Activated effector memory CD4-positive, alpha-beta T cell treated with Interleukin-2 at 50 U/mL for 16 hours (primary cell): ENCODE measurements around the gene PID1.

Source experiments
- DNase-seq: peaks from one replicate; pipeline ENCODE4 v3.0.0-alpha.2; 2020

Gene PID1

GRCh38 chr2:229162015-229162414 lies 109.1 kb downstream of the PID1 start:
- no peak for DNase-seq

GRCh38 chr2:229160984-229161383 lies 110.1 kb downstream of the PID1 start:
- DNase-seq, result no peak

GRCh38 chr2:229160180-229160579 lies 110.9 kb downstream of the PID1 start:
- no peak for DNase-seq

GRCh38 chr2:229159405-229159804 lies 111.7 kb downstream of the PID1 start:
- no peak for DNase-seq

- DNase-seq, result no peak
These were observed 116.7 kb downstream of the PID1 start for GRCh38 chr2:229154381-229154780.

- no peak for DNase-seq
These were observed 117.1 kb downstream of the PID1 start for GRCh38 chr2:229153951-229154350.

GRCh38 chr2:229153267-229153666 lies 117.8 kb downstream of the PID1 start:
- DNase-seq, result no peak

GRCh38 chr2:229152674-229153073 lies 118.4 kb downstream of the PID1 start:
- no peak for DNase-seq

- DNase-seq, result no peak
These were observed 120.8 kb downstream of the PID1 start for GRCh38 chr2:229150317-229150716.

GRCh38 chr2:229141424-229142025 lies 129.6 kb downstream of the PID1 start:
- no peak for DNase-seq

GRCh38 chr2:229137639-229138038 lies 133.4 kb downstream of the PID1 start:
- DNase-seq, result no peak

- DNase-seq, result no peak
These were observed 134.0 kb downstream of the PID1 start for GRCh38 chr2:229137066-229137465.

GRCh38 chr2:229133155-229133772 lies 137.8 kb downstream of the PID1 start:
- no peak for DNase-seq

GRCh38 chr2:229132236-229132635 lies 138.9 kb downstream of the PID1 start:
- DNase-seq, result no peak

- DNase-seq, result no peak
These were observed 140.6 kb downstream of the PID1 start for GRCh38 chr2:229130522-229130921.

- no peak for DNase-seq
These were observed 141.2 kb downstream of the PID1 start for GRCh38 chr2:229129738-229130371.

- DNase-seq, result no peak
These were observed 143.6 kb downstream of the PID1 start for GRCh38 chr2:229127471-229127870.

- no peak for DNase-seq
These were observed 145.0 kb downstream of the PID1 start for GRCh38 chr2:229126066-229126465.

GRCh38 chr2:229124136-229124535 lies 147.0 kb downstream of the PID1 start:
- DNase-seq, result no peak

- DNase-seq, result no peak
These were observed 152.2 kb downstream of the PID1 start for GRCh38 chr2:229118927-229119326.

GRCh38 chr2:229118336-229118735 lies 152.8 kb downstream of the PID1 start:
- DNase-seq, result no peak

- no peak for DNase-seq
These were observed 159.3 kb downstream of the PID1 start for GRCh38 chr2:229111744-229112143.

GRCh38 chr2:229109195-229109594 lies 161.9 kb downstream of the PID1 start:
- DNase-seq, result no peak

GRCh38 chr2:229107601-229108000 lies 163.5 kb downstream of the PID1 start:
- no peak for DNase-seq

GRCh38 chr2:229104974-229105387 lies 166.1 kb downstream of the PID1 start:
- DNase-seq, result no peak
